Endothelial cell of umbilical vein (primary cell): ENCODE data around the gene TADA2B. TPM values are rescaled to one million over a fixed set of nuclear protein-coding genes. Genes with fewer than 3 reads are reported as not detected.

Source experiments
- BruUV-seq: library from RNA; stranded (reverse); fragments of 400-500 nt; replicated peaks from 2 replicates; lab custom pipeline; 2021; lab: Mats Ljungman, UMichigan
- CTCF ChIA-PET: fragments of 300-600, 350-600 bp; sonication (Branson Sonifier 250); formaldehyde crosslinking; loops from one replicate; lab custom pipeline; 2021; ENCODE audit warnings: antibody characterized with exemption, inconsistent platforms; lab: Charles Lee
- POLR2A ChIA-PET: fragments of 300-600, 350-600 bp; sonication (Branson Sonifier 250); formaldehyde crosslinking; loops from one replicate; lab custom pipeline; 2021; ENCODE audit warnings: antibody characterized with exemption, inconsistent platforms; lab: Charles Lee
- DNase-seq: peaks from one replicate; pipeline ENCODE4 v3.0.0-alpha.2; 2011; ENCODE audit warnings: low read depth, low spot score
- FAIRE-seq: peaks from 2 replicates; lab custom pipeline; 2011; peaks lifted over from hg19 to GRCh38; lab: Jason Lieb, UNC
- H2AFZ ChIP-seq: 2 replicates; pipeline ENCODE4 v1.6.0; 2012; ENCODE audit warnings: low read depth, low read length, control low read depth, inconsistent platforms
- H3K27ac ChIP-seq: 2 replicates; pipeline ENCODE4 v1.5.1; 2011; ENCODE audit warnings: low read depth, mild to moderate bottlenecking, control low read depth, low read length, moderate library complexity; ENCODE audit not compliant: insufficient read depth
- H3K27me3 ChIP-seq, 2 experiments: 2 replicates each; pipeline versions ENCODE4 v1.6.0 to v1.6.1; 2011; ENCODE audit warnings: low read length in 2 of 2, mixed read lengths in 1 of 2; ENCODE audit not compliant: control insufficient read depth in 2 of 2, insufficient read depth in 2 of 2
- H3K36me3 ChIP-seq, 2 experiments: 2 replicates in 1 of 2; 3 replicates in 1 of 2; pipeline ENCODE4 v1.5.1; 2011; ENCODE audit warnings: low read length in 2 of 2, mild to moderate bottlenecking in 1 of 2, moderate library complexity in 1 of 2; ENCODE audit not compliant: control insufficient read depth in 2 of 2, insufficient read depth in 2 of 2; ENCODE audit errors: extremely low read depth in 1 of 2
- H3K4me1 ChIP-seq: 3 replicates; pipeline ENCODE4 v1.5.1; 2011; ENCODE audit warnings: mild to moderate bottlenecking, low read length; ENCODE audit not compliant: control insufficient read depth, insufficient read depth; ENCODE audit errors: extremely low read depth
- H3K4me2 ChIP-seq: 2 replicates; pipeline ENCODE4 v1.6.1; 2011; ENCODE audit warnings: low read length, control low read depth, mixed read lengths; ENCODE audit not compliant: insufficient read depth
- H3K4me3 ChIP-seq, 3 experiments: fragments of 200-600 bp in 1 of 3; sonication (generic), shearing (Covaris generic) in 1 of 3; replicated peaks in 1 of 3; 2 replicates each; pipeline ENCODE4 v1.5.1; 2011 to 2016; ENCODE audit warnings: control low read depth in 3 of 3, low read length in 3 of 3, mild to moderate bottlenecking in 2 of 3, inconsistent platforms in 1 of 3, low read depth in 1 of 3, moderate library complexity in 1 of 3; ENCODE audit not compliant: insufficient read depth in 1 of 3
- H3K79me2 ChIP-seq: 2 replicates; pipeline ENCODE4 v1.6.0; 2012; ENCODE audit warnings: low read length, inconsistent platforms; ENCODE audit not compliant: control insufficient read depth, insufficient read depth
- H3K9ac ChIP-seq: replicated peaks from 2 replicates; pipeline ENCODE3; 2011; ENCODE audit warnings: low read length, control low read depth; ENCODE audit not compliant: insufficient read depth; ENCODE audit errors: extremely low read depth
- H3K9me1 ChIP-seq: replicated peaks from 3 replicates; pipeline ENCODE4 v1.6.0; 2011; ENCODE audit warnings: mild to moderate bottlenecking, low read length; ENCODE audit not compliant: control insufficient read depth, insufficient read depth; ENCODE audit errors: extremely low read depth
- H3K9me3 ChIP-seq: replicated peaks from 2 replicates; pipeline ENCODE4 v1.5.1; 2012; ENCODE audit warnings: low read length, inconsistent platforms; ENCODE audit not compliant: control insufficient read depth, insufficient read depth
- H4K20me1 ChIP-seq: replicated peaks from 2 replicates; pipeline ENCODE3; 2011; ENCODE audit warnings: mild to moderate bottlenecking, low read length; ENCODE audit not compliant: control insufficient read depth, insufficient read depth; ENCODE audit errors: extremely low read depth
- EZH2 ChIP-seq: IDR thresholded peaks from 2 replicates; pipeline ENCODE4 v1.6.1; 2012; ENCODE audit warnings: borderline replicate concordance, low read depth, mild to moderate bottlenecking, moderate library complexity, low read length, inconsistent platforms; ENCODE audit not compliant: severe bottlenecking
- FOS ChIP-seq: IDR thresholded peaks from 2 replicates; pipeline ENCODE4 v1.6.1; 2011; ENCODE audit warnings: mild to moderate bottlenecking, low read length, moderate library complexity, borderline replicate concordance; ENCODE audit not compliant: insufficient read depth
- GATA2 ChIP-seq: IDR thresholded peaks from 2 replicates; pipeline ENCODE4 v1.7.0; 2011; ENCODE audit warnings: low read depth, mild to moderate bottlenecking, moderate library complexity, mixed read lengths, low read length; ENCODE audit not compliant: insufficient read length, insufficient read depth
- JUN ChIP-seq: IDR thresholded peaks from 2 replicates; pipeline ENCODE4 v1.6.1; 2011; ENCODE audit warnings: borderline replicate concordance, low read depth; ENCODE audit not compliant: insufficient read length, insufficient read depth
- MYC ChIP-seq: IDR thresholded peaks from one replicate; pipeline ENCODE4 v1.6.1; 2011; ENCODE audit warnings: mild to moderate bottlenecking, low read depth, low read length
- POLR2A ChIP-seq: IDR thresholded peaks from 2 replicates; pipeline ENCODE4 v1.6.1; 2012; ENCODE audit warnings: low read depth, mild to moderate bottlenecking, control low read depth, low read length
- POLR2AphosphoS5 ChIP-seq: IDR thresholded peaks from 2 replicates; pipeline ENCODE4 v1.6.1; 2012; ENCODE audit warnings: low read depth, mild to moderate bottlenecking, control low read depth, low read length, moderate library complexity; ENCODE audit not compliant: insufficient read depth
- dilution Hi-C: fragments of 300-500 bp; cut with MboI; formaldehyde crosslinking; loops from one replicate; pipeline ENCODE4 v1.15.0; 2019; ENCODE audit warnings: low sequenced_read_pairs; ENCODE audit not compliant: extremely low pct_ligation_motif_present
- intact Hi-C: fragments of 100-400 bp; cut with micrococcal nuclease; formaldehyde crosslinking; loops from one replicate; pipeline ENCODE4 v1.10.0; 2022
- polyA plus RNA-seq, 4 experiments: library from polyadenylated mRNA; depleted of rRNA in 3 of 4; stranded (reverse) in 3 of 4; unstranded in 1 of 4; fragments of >200 nt; gene quantifications; 2 replicates each; pipeline versions ENCODE4 v1.2.1 to v1.2.3, GENCODE V29; 2011 to 2012; ENCODE audit warnings: missing spikeins in 1 of 4
- total RNA-seq: library from RNA; stranded (reverse); gene quantifications from 2 replicates; pipeline ENCODE4 v1.2.3, GENCODE V29; 2021
- TF ChIP-seq, protein P1 (sequence below): IDR thresholded peaks from 2 replicates; pipeline ENCODE4 v1.6.1; 2011; ENCODE audit not compliant: insufficient read depth, insufficient read length
- TF ChIP-seq, protein P2 (sequence below), 2 donors: IDR thresholded peaks; 1 replicate in 1 of 2; 2 replicates in 1 of 2; pipeline ENCODE4 v1.5.1; 2011; ENCODE audit warnings: low read length in 2 of 2, mild to moderate bottlenecking in 2 of 2, moderate library complexity in 2 of 2, control low read depth in 1 of 2, inconsistent platforms in 1 of 2, low read depth in 1 of 2; ENCODE audit not compliant: insufficient read depth in 1 of 2; ENCODE audit errors: extremely low read depth in 1 of 2

TADA2B gene
- total and polyA plus RNA-seq, 2 donors (not counting 3 experiments of a cell fraction or from before 2014, with no cell fraction given): 5.5 to 11.5 TPM

DNA sequence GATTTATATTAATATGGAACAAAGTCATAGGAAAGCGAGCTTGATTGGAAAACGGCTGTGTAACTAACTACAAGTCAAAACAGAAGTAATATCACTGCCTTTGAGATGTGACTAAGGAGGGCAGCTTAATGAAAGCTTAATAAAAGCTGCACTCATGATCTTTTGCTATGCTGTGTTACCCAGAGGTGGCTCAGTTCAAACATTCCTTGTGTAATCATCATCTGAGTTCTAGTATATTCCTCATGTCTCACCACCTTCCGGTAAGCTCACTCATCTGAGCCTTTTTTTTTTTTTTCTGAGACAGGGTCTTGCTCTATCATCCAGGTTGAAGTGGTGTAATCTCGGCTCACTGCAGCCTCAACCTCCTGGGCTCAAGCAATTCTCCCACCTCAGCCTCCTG, 19.6 kb downstream of the TADA2B start:
- TF ChIP-seq POLR2A: no peak
- no peak for TF ChIP-seq FOS
- TF ChIP-seq, protein P1, sequence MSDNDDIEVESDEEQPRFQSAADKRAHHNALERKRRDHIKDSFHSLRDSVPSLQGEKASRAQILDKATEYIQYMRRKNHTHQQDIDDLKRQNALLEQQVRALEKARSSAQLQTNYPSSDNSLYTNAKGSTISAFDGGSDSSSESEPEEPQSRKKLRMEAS: no peak
- no peak for FAIRE-seq
- Histone ChIP-seq H3K4me2 (no peak overlapping the region), H4K20me1 (no peaks in the 10 kb centered on the region), H3K79me2 (peaks cover 46% of the 10 kb centered on the region), H3K4me3 (no peak overlapping the region), H3K4me1 (peaks cover 13% of the 10 kb centered on the region), H3K27ac (no peak overlapping the region), H3K27me3 (no peaks in the 10 kb centered on the region), H3K9me1 (no peaks in the 10 kb centered on the region), H2AFZ (no peak overlapping the region), H3K36me3 (peaks cover 22 to 38% of the 10 kb centered on the region in 2 experiments), H3K9ac (no peak overlapping the region), H3K9me3 (no peaks in the 10 kb centered on the region)
- ChIA-PET POLR2A (no interaction called here), CTCF (interaction anchor here (3.5 kb wide), 1 partner anchor 19 kb away, joined by 16 read pairs; the partner anchor contains the start of gene TADA2B)
- BruUV-seq: no TSS peak
- DNase-seq: no peak
- dilution Hi-C loops: no loop called here
- intact Hi-C loops: no loop called here

DNA sequence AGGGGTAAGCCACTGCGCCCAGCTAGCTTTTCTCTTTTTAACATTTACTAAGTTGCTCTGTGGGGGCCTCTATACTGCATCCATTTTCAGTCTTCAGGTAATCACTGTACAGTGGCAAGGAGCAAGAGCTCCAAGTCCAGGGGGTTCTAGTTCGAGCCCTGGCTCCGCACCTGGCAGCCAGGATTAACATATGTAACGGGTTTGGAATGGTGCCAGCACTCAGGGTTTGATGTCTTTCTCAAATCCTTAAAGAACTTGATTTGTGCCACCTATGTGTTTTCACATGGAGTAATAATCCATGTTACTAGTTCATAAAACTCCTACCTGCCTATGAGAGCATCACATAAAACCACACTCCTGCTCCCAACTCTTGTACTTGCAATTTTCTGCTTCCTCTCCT, 20.2 kb downstream of the TADA2B start:
- ChIA-PET POLR2A (no interaction called here), CTCF (interaction anchor here (3.5 kb wide), 1 partner anchor 20 kb away, joined by 16 read pairs; the partner anchor contains the start of gene TADA2B)
- no TSS peak for BruUV-seq
- FAIRE-seq (no peak), DNase-seq (no peak)
- no peak overlapping the region for H3K4me2 ChIP-seq
- peaks cover 22 to 38% of the 10 kb centered on the region in 2 experiments for H3K36me3 ChIP-seq
- no peaks in the 10 kb centered on the region for H3K9me1 ChIP-seq
- H3K79me2 ChIP-seq: peaks cover 46% of the 10 kb centered on the region
- H2AFZ ChIP-seq: no peak overlapping the region
- TF ChIP-seq EZH2 (no peak), GATA2 (no peak), POLR2AphosphoS5 (no peak), POLR2A (no peak), FOS (no peak), JUN (no peak), MYC (no peak)
- TF ChIP-seq, protein P1: no peak
- TF ChIP-seq, protein P2, sequence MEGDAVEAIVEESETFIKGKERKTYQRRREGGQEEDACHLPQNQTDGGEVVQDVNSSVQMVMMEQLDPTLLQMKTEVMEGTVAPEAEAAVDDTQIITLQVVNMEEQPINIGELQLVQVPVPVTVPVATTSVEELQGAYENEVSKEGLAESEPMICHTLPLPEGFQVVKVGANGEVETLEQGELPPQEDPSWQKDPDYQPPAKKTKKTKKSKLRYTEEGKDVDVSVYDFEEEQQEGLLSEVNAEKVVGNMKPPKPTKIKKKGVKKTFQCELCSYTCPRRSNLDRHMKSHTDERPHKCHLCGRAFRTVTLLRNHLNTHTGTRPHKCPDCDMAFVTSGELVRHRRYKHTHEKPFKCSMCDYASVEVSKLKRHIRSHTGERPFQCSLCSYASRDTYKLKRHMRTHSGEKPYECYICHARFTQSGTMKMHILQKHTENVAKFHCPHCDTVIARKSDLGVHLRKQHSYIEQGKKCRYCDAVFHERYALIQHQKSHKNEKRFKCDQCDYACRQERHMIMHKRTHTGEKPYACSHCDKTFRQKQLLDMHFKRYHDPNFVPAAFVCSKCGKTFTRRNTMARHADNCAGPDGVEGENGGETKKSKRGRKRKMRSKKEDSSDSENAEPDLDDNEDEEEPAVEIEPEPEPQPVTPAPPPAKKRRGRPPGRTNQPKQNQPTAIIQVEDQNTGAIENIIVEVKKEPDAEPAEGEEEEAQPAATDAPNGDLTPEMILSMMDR (IDR thresholded peaks at IDR 0.05; ENCODE audit: extremely low read depth in 1 of 2, insufficient read depth in 1 of 2, low read depth in 1 of 2, low read length in 2 of 2): no peak
- H3K9ac ChIP-seq: no peak overlapping the region
- no peak overlapping the region for H3K4me3 ChIP-seq
- dilution Hi-C loops: no loop called here
- no peak overlapping the region for H3K27ac ChIP-seq
- no peaks in the 10 kb centered on the region for H3K27me3 ChIP-seq
- H3K4me1 ChIP-seq: peaks cover 13% of the 10 kb centered on the region
- intact Hi-C loops: no loop called here
- H3K9me3 ChIP-seq: no peaks in the 10 kb centered on the region
- no peaks in the 10 kb centered on the region for H4K20me1 ChIP-seq
